Stromal cell of bone marrow (primary cell): ENCODE results near the gene STARD5.

Experiments used
- DNase-seq: peaks from one replicate; pipeline ENCODE4 v3.0.0-alpha.2; 2012; ENCODE audit warnings: low read depth

The STARD5 gene

GRCh38 chr15:81311752-81312464, 12.0 kb downstream of the STARD5 start:
- no peak for DNase-seq

- DNase-seq = no peak
Measured at GRCh38 chr15:81310480-81310879, 13.5 kb downstream of the STARD5 start.

GRCh38 chr15:81309647-81310450, 14.1 kb downstream of the STARD5 start:
- no peak for DNase-seq

- DNase-seq = peak; percentile 30
Measured at GRCh38 chr15:81308260-81308659, 15.7 kb downstream of the STARD5 start.

- DNase-seq = peak; percentile 43
Measured at GRCh38 chr15:81304226-81304625, 19.7 kb downstream of the STARD5 start.

- no peak for DNase-seq
Measured at GRCh38 chr15:81303244-81304225, 20.4 kb downstream of the STARD5 start.

GRCh38 chr15:81302701-81303109, 21.2 kb downstream of the STARD5 start:
- no peak for DNase-seq

- DNase-seq = no peak
Measured at GRCh38 chr15:81301815-81302399, 22.0 kb downstream of the STARD5 start.

GRCh38 chr15:81301385-81301784, 22.6 kb downstream of the STARD5 start:
- DNase-seq = no peak

GRCh38 chr15:81299630-81300273, 24.2 kb downstream of the STARD5 start:
- no peak for DNase-seq

- DNase-seq = no peak
Measured at GRCh38 chr15:81299156-81299555, 24.8 kb downstream of the STARD5 start.

- DNase-seq = no peak
Measured at GRCh38 chr15:81298611-81299010, 25.3 kb downstream of the STARD5 start.

- DNase-seq = no peak
Measured at GRCh38 chr15:81297603-81298575, 26.1 kb downstream of the STARD5 start.

GRCh38 chr15:81297147-81297572, 26.8 kb downstream of the STARD5 start:
- no peak for DNase-seq

GRCh38 chr15:81296673-81297072, 27.3 kb downstream of the STARD5 start:
- no peak for DNase-seq

GRCh38 chr15:81296186-81296585, 27.8 kb downstream of the STARD5 start:
- DNase-seq = no peak

GRCh38 chr15:81295486-81296121, 28.3 kb downstream of the STARD5 start:
- no peak for DNase-seq

- DNase-seq = no peak
Measured at GRCh38 chr15:81294516-81294880, 29.4 kb downstream of the STARD5 start.

- DNase-seq = no peak
Measured at GRCh38 chr15:81293728-81294515, 30.0 kb downstream of the STARD5 start.
